ENCODE measurements around the gene ZNF491. TPM values are rescaled to one million over a fixed set of nuclear protein-coding genes. Genes with fewer than 3 reads are reported as not detected.
"Not testable (repeated sequence)": the region's sequence is repeated elsewhere in the genome, so short reads cannot be mapped to it uniquely, and the experiment has no call there.

ZNF491 gene
- total RNA-seq: 1 to 10 TPM; 3.1 to 3.6 TPM

DNA sequence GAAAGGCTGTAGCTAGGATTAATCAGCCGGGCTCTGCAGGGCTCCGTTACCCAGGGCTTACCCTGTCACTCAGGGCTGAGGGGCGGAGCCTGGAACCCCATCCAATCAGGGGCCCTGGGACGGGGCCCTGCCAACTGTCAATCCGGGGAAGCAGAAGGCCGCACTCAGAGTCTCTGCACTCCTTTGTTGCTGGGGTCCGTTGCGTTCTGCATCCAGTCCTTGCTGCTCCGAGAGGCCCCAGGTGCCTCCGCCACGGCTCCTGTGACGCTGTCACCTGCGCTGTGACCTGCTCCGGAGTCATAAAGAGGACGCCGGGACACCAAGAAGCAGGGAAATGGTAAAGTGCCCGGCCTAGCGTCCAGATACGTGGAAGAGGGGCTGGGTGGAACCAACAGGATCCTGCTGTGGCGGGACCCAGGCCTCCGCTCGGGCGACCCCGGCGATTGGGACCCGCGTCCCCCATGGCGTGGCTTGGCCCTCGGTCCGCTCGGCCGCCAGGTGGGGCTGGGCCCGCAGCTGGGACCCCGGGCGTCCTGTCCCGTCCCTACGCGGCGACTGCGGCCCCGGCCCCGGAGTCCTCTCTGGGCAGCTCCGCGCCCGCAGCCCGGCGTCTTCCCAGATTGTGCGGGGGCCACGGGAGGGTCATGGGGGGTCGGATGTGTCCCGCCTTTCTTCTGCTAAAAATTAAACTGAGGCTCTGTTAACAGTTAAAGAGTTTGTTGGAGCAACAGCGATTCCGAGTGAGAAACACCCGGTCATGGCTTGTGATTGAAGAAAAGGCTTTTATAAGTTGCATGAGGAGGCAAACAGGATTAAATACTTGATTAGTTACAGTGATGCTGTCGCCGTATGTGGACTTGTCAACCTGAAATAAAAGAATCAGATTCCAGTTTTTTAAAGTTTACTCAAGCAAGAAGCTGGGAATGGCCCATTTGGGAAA is at the start of gene ZNF491:
Gene ZNF491 (plus strand): TSS at position 133 of the 940 bp plus-strand sequence. CDS start 7,431 bp downstream, outside the sequence.
- Mint-ChIP-seq H3K36me3 (peaks cover 9% of the 10 kb centered on the region), H3K27ac (peak within 1 kb of the TSS; percentile 84), H3K4me3 (peak within 1 kb of the TSS; percentile 91), H3K4me1 (peaks cover 9% of the 10 kb centered on the region), H3K27me3 (no peaks in the 10 kb centered on the region), H3K9me3 (peaks cover 8% of the 10 kb centered on the region)
- ATAC-seq (ENCODE audit: low read depth) (peak; percentile 99), DNase-seq (peak; percentile 87)
- POLR2A ChIA-PET: interaction anchor here (0.6 to 1.9 kb wide), 9 partner anchors 16 to 760 kb away, joined by 3 to 18 read pairs (median 3); partner anchors contain the start of genes ZNF439, ZNF440, ZNF441 and ZNF700

DNA sequence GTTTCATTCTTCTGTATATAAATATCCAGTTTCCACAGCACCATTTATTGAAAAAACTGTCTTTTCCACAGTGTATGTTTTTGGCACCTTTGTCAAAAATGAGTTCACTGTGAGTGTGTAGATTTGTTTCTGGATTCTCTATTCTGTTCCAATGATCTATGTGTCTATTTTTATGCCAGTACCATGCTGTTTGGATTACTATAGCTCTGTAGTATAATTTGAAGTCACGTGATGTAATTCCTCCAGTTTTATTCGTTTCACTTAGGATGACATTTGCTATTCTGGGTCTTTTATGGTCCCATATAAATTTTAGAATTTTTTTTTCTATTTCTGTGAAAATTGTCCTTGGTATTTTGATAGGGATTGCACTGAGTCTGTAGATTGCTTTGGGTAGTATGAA is 48.6 kb upstream of the ZNF491 start:
- Mint-ChIP-seq H3K9me3 (peaks cover 23% of the 10 kb centered on the region), H3K27me3 (peaks cover 14% of the 10 kb centered on the region), H3K4me1 (no peaks in the 10 kb centered on the region), H3K27ac (no peak overlapping the region), H3K36me3 (peaks cover 6% of the 10 kb centered on the region), H3K4me3 (no peak overlapping the region)
- POLR2A ChIA-PET: no interaction called here
- DNase-seq (no peak), ATAC-seq (ENCODE audit: low read depth) (no peak)

DNA sequence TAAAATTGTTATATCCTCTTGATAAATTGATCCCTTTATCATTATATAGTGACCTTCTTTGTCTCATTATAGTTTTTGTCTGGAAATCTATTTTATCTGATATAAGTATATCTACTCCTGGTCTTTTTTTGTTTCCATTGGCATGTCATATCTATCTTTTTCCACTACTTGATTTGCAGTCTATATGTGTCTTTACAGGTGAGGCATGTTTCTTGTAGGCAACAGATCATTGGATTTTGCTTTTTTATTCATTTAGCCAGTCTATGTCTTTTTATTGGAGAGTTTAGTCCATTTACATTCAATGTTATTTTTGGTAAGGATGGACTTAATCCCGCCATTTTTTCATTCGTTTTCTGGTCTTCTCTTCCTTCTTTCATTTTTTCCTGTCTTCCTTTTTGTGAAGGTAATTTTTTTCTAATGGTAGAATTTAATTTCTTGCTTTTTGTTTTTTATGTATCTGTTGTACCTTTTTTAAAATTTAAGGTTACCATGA is 46.0 kb upstream of the ZNF491 start:
- Mint-ChIP-seq H3K9me3 (peaks cover 36% of the 10 kb centered on the region), H3K4me1 (no peaks in the 10 kb centered on the region), H3K27me3 (peaks cover 12% of the 10 kb centered on the region), H3K27ac (no peak overlapping the region), H3K4me3 (no peak overlapping the region), H3K36me3 (peaks cover 6% of the 10 kb centered on the region)
- ATAC-seq (ENCODE audit: low read depth) (no peak), DNase-seq (no peak)
- POLR2A ChIA-PET: no interaction called here

DNA sequence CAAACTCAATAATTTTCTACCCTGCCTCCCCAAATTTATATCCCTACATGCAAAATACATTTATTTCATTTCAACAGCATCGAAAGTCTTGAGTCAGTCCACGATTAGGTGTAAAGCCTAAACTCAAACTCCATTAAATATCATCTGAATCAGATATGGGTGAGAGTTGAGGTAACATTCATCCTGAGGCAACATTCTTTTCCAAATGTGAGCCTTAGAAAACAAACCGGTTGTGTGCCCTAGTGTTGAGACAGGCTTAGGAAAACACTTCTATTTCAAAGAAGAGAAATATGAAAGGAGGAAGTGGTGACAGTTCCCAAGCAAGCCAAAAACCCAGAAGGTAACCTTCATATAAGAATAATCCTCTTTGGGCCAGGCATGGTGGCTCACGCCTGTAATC is 43.7 kb upstream of the ZNF491 start:
- DNase-seq: no peak
- H3K4me3 Mint-ChIP-seq: no peak overlapping the region
- no peak overlapping the region for H3K27ac Mint-ChIP-seq
- peaks cover 11% of the 10 kb centered on the region for H3K27me3 Mint-ChIP-seq
- H3K36me3 Mint-ChIP-seq: peaks cover 4% of the 10 kb centered on the region
- ATAC-seq (ENCODE audit: low read depth): no peak
- H3K4me1 Mint-ChIP-seq: no peaks in the 10 kb centered on the region
- POLR2A ChIA-PET: no interaction called here
- H3K9me3 Mint-ChIP-seq: peaks cover 32% of the 10 kb centered on the region

DNA sequence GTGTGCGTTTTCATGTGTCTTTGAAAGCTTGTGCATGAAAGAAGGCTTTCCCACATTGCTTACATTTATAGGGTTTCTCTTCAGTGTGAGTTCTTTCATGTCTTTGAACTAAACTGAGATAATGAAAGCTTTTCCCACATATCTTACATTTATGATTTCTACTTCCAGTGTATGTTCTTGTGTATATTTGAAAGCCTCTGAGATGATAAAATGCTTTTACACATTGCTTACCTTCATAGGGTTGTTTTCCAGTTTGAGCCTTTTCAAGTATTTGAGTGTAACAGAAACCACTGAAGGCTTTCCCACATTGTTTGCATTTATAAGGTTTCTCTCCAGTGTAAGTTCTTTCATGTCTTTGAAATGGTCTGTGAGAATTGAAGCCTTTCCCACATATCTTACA is 41.4 kb upstream of the ZNF491 start:
- Mint-ChIP-seq H3K27me3 (peaks cover 11% of the 10 kb centered on the region), H3K9me3 (peaks cover 31% of the 10 kb centered on the region), H3K36me3 (peaks cover 4% of the 10 kb centered on the region), H3K4me3 (no peak overlapping the region), H3K27ac (no peak overlapping the region), H3K4me1 (no peaks in the 10 kb centered on the region)
- ATAC-seq (ENCODE audit: low read depth) (no peak), DNase-seq (no peak)
- POLR2A ChIA-PET: no interaction called here

DNA sequence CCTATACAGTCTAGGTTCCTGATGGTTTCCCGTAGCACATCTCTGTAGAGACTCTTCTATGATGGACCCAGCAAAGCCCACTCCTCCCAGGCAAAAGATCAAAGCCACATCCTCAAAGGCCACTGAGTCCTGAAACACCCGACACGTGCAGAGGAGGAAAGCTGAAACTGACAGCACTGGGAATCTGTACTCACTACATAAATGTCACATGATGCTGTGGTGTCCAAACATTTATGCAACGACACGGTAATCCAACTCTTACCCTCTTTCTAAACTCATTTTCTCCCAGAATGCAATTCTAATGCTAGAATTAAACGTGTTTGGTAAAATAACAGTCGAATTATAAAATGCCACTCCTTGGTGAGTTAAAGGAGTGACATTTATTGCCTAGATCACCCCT is 38.5 kb upstream of the ZNF491 start:
- POLR2A ChIA-PET: no interaction called here
- Mint-ChIP-seq H3K4me3 (no peak overlapping the region), H3K36me3 (peaks cover 3% of the 10 kb centered on the region), H3K9me3 (peaks cover 36% of the 10 kb centered on the region), H3K4me1 (peaks cover 1% of the 10 kb centered on the region), H3K27ac (no peak overlapping the region), H3K27me3 (no peaks in the 10 kb centered on the region)
- ATAC-seq (ENCODE audit: low read depth): no peak
- no peak for DNase-seq

DNA sequence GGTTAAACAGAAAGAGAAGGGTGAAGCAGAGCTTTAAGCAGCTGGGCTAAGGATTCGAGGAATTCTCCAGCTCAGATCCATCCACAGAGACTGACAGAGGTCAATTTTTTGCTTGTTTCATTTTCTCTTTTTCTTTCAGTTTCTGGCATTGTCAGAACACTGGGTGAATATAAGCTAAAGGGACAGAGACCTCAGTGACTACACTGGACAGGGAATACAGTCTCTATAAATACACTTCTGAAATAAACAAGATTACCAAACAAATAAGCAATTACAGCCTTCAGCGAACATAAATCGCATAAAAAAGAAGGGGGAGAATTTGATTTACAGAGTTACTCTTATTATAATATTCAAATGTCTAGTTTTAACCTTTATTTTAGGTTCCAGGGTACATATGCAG is 35.2 kb upstream of the ZNF491 start:
- peaks cover 3% of the 10 kb centered on the region for H3K36me3 Mint-ChIP-seq
- no peak overlapping the region for H3K4me3 Mint-ChIP-seq
- DNase-seq: no peak
- no peaks in the 10 kb centered on the region for H3K27me3 Mint-ChIP-seq
- POLR2A ChIA-PET: interaction anchor here (0.6 to 0.7 kb wide), 2 partner anchors 28 to 164 kb away, joined by 3 read pairs; no protein-coding TSS in a partner anchor
- no peak overlapping the region for H3K27ac Mint-ChIP-seq
- peaks cover 23% of the 10 kb centered on the region for H3K9me3 Mint-ChIP-seq
- peaks cover 11% of the 10 kb centered on the region for H3K4me1 Mint-ChIP-seq
- ATAC-seq (ENCODE audit: low read depth): no peak

DNA sequence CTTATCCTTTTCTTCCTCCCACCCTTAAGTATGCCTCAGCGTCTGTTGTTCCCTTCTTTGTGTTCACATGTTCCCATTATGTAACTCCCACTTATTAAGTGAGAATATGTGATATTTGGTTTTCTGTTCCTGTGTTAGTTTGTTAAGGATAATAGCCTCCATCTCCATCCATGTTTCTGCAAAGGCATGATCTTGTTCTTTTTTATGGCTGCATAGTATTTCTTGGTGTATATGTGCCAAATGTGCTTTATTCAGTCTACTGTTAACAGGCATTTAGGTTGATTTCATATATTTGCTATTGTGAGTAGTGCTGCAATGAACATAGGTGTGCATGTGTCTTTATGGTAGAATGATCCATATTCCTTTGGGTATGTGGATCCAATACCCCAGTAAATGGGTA is 34.7 kb upstream of the ZNF491 start:
- DNase-seq: no peak
- Mint-ChIP-seq H3K27me3 (no peaks in the 10 kb centered on the region), H3K36me3 (peaks cover 3% of the 10 kb centered on the region), H3K4me3 (no peak overlapping the region), H3K4me1 (peaks cover 14% of the 10 kb centered on the region), H3K27ac (no peak overlapping the region), H3K9me3 (peaks cover 24% of the 10 kb centered on the region)
- POLR2A ChIA-PET: no interaction called here
- ATAC-seq (ENCODE audit: low read depth): no peak

DNA sequence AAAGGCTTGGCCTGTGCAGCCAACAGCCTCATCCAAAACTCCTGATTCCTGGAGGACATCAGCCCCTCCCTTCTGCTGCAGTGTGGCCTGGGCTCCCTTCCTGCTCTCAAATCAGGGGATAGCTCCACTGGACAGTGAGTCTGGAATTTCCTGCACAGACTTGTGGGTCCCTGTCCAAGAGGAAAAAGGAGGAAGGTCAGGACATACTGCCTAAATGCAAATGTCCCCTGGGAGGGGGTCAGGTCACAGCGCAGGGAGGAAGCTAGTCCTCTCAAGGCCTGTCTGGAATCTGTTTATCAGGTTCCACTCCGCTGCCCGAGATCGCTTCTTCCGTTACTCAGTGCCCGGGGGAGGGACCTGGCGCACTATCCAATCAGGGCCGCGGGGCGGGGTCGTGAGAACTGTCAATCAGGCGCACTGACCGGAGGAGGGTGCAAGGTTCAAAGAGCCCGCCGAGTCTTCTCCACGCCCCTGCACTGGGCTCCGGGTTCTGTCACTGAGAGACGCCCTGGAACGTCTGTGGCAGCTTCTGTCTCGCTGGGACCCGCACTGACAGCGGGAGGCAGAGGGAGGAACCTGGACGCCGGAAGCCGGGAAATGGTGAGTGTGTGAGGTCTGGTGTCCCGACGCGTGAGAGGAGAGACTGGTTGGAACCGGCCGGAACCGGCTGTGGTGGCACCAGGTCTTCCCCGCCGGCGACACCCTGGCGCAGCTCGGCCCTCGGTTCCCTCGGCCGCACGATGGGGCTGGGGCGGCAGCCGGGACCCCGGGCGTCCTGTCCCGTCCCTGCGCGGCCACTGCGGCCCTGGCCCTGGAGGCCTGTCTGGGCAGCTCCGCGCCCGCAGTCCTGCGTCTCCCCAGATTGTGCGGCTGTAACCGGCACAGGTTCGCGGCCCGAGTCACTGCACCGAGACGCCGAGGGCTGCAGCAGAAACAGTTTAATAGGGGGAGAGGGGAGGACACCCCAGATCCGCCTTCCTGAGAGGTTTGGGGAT is 31.4 kb upstream of the ZNF491 start, which contains the start of gene ZNF441:
Gene ZNF441 (plus strand): TSS at position 404 of the 995 bp plus-strand sequence. CDS start 194 bp downstream, at position 598.
- H3K27ac Mint-ChIP-seq: peak within 1 kb of the TSS; percentile 97
- ATAC-seq (ENCODE audit: low read depth) (peak; percentile 97), DNase-seq (peak; percentile 95)
- H3K27me3 Mint-ChIP-seq: no peaks in the 10 kb centered on the region
- peak within 1 kb of the TSS; percentile 98 for H3K4me3 Mint-ChIP-seq
- H3K36me3 Mint-ChIP-seq: peaks cover 26% of the 10 kb centered on the region
- peaks cover 31% of the 10 kb centered on the region for H3K9me3 Mint-ChIP-seq
- peaks cover 18% of the 10 kb centered on the region for H3K4me1 Mint-ChIP-seq
- POLR2A ChIA-PET: interaction anchor here (0.5 to 1.6 kb wide), 6 partner anchors 23 to 674 kb away, joined by 3 to 9 read pairs (median 4); partner anchors contain the start of genes ZNF443, ZNF491 and ZNF563

DNA sequence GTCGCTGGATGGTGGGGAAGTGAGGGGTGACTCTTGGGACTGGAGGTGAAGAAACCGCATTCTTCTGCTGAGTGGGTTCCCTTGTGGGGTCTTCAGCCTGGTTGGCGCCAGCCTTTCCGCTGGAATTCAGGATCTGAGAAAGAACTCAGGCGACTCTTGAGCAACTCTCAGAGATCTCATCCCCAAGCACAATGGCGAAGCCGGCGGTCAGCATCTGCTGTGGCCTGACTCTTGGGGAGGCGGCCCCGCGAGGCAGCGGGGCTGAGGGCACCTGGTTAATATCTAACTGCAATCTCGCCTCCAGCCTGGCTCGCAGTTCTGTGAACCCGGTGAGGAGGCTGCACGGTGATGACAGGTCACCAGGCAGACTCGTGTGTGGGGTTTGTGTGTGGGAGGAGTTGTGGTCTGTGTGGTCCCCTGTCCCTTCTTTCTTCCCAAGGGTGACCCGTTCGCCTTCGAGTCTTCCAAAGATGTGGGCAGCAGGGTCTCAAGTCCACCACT is 30.6 kb upstream of the ZNF491 start:
- Mint-ChIP-seq H3K27me3 (no peaks in the 10 kb centered on the region), H3K4me3 (peak overlapping the region; percentile 98), H3K36me3 (peaks cover 30% of the 10 kb centered on the region), H3K4me1 (peaks cover 18% of the 10 kb centered on the region), H3K27ac (peak overlapping the region; percentile 88), H3K9me3 (peaks cover 34% of the 10 kb centered on the region)
- POLR2A ChIA-PET: interaction anchor here (1.6 kb wide), 1 partner anchor 673 kb away, joined by 4 read pairs; the partner anchor contains the start of gene ZNF443
- DNase-seq (peak; percentile 48), ATAC-seq (ENCODE audit: low read depth) (no peak)

DNA sequence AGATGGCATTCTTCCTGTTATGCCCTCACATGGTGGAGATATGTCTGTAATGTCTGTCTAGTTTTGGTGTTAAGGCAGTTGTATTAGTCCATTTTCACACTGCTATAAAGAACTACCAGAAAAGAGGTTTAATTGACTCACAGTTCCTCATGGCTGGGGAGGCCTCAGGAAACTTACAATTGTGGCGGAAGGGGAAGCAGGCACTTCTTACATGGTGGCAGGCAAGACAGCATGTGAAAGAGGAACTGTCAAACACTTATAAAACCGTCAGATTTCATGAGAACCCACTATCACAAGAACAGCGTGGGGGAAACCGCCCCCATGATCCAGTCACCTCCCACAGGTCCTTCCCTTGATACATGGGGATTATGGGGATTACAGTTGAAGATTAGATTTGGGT is 28.3 kb upstream of the ZNF491 start:
- no peak overlapping the region for H3K4me3 Mint-ChIP-seq
- peaks cover 39% of the 10 kb centered on the region for H3K36me3 Mint-ChIP-seq
- no peak overlapping the region for H3K27ac Mint-ChIP-seq
- H3K4me1 Mint-ChIP-seq: peaks cover 17% of the 10 kb centered on the region
- no peak for ATAC-seq (ENCODE audit: low read depth)
- no peaks in the 10 kb centered on the region for H3K27me3 Mint-ChIP-seq
- no peak for DNase-seq
- POLR2A ChIA-PET: no interaction called here
- peaks cover 33% of the 10 kb centered on the region for H3K9me3 Mint-ChIP-seq

DNA sequence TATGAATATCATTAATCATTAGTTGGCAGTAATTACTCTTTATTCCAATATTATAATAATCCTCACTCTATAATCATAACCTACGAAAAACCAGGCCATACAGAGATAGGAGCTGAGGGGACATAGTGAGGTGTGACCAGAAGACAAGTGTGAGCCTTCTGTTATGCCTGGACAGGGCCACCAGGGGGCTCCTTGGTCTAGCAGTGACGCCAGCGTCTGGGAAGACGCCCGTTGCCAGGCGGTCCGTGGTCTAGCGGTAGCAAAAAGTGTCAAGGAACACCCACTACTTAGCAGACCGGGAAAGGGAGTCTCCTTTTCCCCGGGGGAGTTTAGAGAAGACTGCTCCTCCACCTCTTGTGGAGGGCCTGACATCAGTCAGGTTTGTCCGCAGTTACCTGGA is 26.8 kb upstream of the ZNF491 start:
- not testable (repeated sequence) for H3K27me3 Mint-ChIP-seq; H3K4me3 Mint-ChIP-seq; ATAC-seq (ENCODE audit: low read depth); H3K27ac Mint-ChIP-seq; DNase-seq
- peaks cover 15% of the 10 kb centered on the region for H3K4me1 Mint-ChIP-seq
- H3K9me3 Mint-ChIP-seq: peaks cover 38% of the 10 kb centered on the region
- H3K36me3 Mint-ChIP-seq: peaks cover 47% of the 10 kb centered on the region
- POLR2A ChIA-PET: interaction anchor here (0.6 kb wide), 1 partner anchor 761 kb away, joined by 4 read pairs; no protein-coding TSS in a partner anchor
